ENCODE results near the gene RHBDL1. TPM values are rescaled to one million over a fixed set of nuclear protein-coding genes. Genes with fewer than 3 reads are reported as not detected.

The RHBDL1 gene
- total RNA-seq, 1 donor = 1.3 TPM

DNA sequence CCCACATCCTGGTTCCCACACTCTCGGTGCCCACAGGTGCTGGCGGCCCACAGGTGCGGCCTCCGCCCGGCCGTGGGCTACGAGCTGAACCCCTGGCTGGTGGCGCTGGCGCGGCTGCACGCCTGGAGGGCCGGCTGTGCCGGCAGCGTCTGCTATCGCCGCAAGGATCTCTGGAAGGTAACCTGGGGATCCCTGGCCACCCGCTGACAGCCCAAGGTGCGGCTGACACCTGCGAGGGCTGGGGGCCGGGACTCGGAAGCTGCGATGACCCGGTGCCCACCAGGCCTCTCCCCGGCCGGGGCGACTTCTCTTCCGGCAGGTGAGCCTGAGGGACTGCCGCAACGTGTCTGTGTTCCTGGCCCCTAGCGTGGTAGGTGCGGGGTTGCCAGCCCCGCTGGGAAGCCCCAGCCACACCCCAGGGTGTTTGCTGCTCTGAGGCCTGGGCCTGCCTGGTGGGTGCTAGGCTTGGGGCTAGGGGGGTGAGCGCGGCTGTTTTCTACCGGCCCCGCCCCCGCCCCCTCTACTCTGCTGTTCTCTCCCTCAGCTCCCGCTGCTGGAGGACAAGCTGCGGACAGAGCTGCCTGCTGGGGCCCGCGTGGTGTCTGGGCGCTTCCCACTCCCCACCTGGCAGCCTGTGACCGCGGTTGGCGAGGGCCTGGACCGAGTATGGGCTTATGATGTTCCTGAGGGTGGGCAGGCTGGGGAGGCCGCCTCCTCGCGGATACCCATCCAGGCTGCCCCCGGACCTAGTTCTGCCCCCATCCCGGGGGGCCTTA lies 46.5 kb downstream of the RHBDL1 start:
- no peak for DNase-seq (ENCODE audit: low read depth)
- H3K4me3 ChIP-seq (ENCODE audit: low read depth, low read length) = peak overlapping the region; percentile 71
- TF ChIP-seq, protein P1, sequence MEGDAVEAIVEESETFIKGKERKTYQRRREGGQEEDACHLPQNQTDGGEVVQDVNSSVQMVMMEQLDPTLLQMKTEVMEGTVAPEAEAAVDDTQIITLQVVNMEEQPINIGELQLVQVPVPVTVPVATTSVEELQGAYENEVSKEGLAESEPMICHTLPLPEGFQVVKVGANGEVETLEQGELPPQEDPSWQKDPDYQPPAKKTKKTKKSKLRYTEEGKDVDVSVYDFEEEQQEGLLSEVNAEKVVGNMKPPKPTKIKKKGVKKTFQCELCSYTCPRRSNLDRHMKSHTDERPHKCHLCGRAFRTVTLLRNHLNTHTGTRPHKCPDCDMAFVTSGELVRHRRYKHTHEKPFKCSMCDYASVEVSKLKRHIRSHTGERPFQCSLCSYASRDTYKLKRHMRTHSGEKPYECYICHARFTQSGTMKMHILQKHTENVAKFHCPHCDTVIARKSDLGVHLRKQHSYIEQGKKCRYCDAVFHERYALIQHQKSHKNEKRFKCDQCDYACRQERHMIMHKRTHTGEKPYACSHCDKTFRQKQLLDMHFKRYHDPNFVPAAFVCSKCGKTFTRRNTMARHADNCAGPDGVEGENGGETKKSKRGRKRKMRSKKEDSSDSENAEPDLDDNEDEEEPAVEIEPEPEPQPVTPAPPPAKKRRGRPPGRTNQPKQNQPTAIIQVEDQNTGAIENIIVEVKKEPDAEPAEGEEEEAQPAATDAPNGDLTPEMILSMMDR (IDR thresholded peaks at IDR 0.05; ENCODE audit: insufficient read depth, low read depth, low read length) = no peak

DNA sequence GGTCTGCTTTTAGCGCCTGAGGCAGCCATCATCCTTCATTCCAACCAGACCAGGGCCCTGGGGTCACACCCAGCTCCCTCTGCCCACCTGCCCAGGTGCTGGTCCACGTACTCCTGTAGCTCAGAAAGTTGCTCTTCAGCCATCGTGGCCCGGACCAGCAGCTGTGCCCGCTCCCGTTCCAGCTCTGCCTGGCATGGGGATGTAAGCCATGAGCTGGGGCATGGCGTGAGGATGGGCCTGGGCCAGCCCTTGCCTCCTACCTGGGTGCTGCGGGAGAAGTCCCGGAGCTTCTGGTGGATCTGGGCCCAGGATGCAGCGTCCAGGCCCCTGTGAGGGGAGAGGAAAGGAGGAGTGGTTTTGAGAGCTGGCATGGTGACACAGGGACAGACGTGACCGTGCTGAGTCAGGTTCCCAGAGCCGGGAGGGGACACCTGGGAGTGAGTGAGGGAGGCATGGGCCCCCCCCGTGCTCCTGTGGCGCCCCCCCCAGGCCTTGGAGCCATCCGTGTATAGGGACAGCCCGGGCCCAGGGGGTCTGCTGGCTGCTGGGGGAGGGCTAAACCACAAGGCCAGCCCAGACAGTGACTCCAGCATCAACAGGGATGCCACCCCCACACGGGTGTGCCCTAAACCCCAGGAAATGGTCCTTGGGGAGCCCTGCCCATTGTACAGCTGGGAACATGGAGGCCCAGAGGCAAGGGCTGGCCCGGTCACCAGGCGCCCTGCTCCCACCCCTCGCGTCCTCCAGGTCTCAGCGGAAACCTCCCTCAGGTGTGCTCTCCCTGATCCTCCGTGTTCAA lies 47.6 kb downstream of the RHBDL1 start:
- H3K4me3 ChIP-seq (ENCODE audit: low read depth, low read length) = no peak overlapping the region
- DNase-seq (ENCODE audit: low read depth) = no peak
- TF ChIP-seq, protein P1 (IDR thresholded peaks at IDR 0.05; ENCODE audit: insufficient read depth, low read depth, low read length) = no peak

DNA sequence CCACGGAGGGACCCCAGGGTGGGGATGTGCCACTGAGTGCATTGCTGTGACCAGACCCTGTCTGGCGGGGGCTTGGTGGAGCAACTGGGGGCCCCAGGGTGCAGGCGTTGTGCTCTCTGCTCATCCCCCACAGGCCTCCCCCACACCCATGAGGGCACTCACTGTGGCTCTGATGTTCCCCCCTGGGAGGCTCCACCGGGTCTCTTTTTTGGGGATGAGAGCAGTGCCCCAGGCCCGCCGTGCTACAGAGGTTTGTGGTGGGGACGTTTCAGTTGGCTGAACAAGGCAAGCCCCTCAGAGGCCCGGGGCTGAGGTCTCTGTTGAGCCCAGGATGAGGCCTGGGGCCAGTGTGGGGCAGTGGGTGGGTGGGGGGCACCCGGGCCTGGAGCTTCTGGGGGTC lies 48.2 kb downstream of the RHBDL1 start:
- H3K4me3 ChIP-seq (ENCODE audit: low read depth, low read length) = no peak overlapping the region
- TF ChIP-seq, protein P1 (IDR thresholded peaks at IDR 0.05; ENCODE audit: insufficient read depth, low read depth, low read length) = no peak
- DNase-seq (ENCODE audit: low read depth) = no peak

DNA sequence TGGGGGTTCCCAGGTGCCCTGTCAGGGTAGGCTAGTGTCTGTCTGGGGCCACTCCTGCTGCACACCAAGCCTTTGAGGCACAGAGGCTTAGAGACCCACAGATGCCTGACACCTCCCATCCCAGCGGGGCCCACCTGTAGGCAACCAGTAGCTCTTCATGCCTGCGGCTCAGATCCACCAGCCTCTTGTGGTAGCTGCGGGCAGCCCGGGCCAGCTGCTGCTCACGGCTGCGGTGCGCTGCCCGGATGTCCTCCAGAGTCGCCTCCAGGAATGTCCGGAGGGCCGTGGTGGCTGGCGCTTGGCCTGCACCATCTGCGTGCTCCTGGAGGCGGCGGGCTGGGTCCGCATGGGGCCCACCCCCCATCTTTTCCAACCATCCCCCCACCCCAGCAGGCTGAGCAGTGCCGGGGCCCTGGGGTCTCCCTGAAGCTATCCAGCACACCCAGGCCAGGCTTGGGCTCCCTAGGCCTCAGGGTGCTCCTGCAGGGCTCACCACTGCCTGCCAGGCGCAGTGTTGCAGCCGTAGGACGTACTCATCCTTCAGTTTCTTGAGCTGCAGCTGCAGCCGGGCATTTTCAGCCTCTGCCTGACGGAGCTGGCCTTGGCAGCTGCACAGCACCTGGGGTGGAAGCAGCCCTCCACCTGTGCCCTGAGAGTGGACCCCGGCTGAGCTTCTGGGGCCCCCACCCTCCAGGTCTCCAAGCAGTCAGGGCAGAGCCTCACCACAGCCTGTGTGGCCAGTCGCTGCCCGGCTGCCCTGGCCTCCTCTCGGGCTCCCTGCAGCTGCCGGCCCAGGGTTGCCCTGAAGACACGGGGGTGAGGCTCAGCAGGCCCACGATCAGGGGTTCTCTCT lies 48.9 kb downstream of the RHBDL1 start:
- TF ChIP-seq, protein P1 (IDR thresholded peaks at IDR 0.05; ENCODE audit: insufficient read depth, low read depth, low read length) = no peak
- DNase-seq (ENCODE audit: low read depth) = no peak
- no peak overlapping the region for H3K4me3 ChIP-seq (ENCODE audit: low read depth, low read length)

DNA sequence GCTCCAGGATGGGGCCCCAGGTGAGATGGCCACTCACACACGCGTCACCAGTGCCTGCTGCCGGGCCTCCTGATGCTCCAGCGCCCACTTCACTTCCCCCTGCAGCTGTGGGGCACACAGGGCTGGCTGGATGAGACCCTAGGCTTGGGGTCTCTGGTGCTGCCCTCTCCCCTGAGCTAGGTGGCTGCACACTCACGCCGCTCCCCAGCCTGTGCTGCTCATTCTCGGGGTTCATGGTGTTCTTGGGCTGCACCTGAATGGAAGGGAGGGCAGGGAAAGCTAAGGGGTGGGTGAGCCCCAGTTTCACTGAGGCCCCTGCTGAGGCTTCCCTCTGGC lies 49.5 kb downstream of the RHBDL1 start:
- TF ChIP-seq, protein P1 (IDR thresholded peaks at IDR 0.05; ENCODE audit: insufficient read depth, low read depth, low read length) = no peak
- H3K4me3 ChIP-seq (ENCODE audit: low read depth, low read length) = no peak overlapping the region

DNA sequence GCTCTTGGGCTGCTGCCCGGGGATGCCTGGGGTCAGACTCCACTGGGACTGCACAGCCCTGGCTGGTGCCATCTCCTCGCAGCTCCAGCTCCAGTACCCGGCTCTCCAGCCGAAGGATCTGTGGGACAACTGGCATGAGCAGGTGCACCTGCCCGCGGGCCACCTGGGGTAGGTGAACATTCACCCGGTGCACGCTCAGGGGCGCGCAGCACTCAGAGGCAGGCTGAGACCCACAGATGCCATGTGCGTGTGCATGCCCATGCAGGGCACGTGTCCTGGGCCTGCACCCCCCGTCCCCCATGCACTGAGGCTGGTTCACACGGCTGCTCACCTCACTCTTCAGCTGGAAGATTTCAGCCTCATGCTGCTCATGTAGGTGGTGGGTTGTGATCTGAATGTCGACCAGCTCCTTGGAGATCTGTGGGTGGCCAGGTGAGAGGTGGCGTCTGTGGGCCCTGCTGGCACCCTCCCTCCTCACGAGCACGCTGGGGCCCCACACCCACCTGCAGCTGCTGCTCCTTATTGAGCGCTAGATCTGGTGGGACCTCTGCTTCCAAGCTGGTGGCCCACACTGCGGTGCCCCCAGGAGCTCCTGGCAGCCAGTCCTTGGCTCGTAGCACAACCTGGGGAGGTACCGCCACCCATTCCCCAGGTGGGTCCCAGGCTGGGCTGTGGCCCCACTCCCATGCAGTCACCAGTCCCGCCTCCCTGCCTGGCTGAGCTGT lies 50.2 kb downstream of the RHBDL1 start:
- TF ChIP-seq, protein P1 (IDR thresholded peaks at IDR 0.05; ENCODE audit: insufficient read depth, low read depth, low read length) = no peak
- H3K4me3 ChIP-seq (ENCODE audit: low read depth, low read length) = no peak overlapping the region
- DNase-seq (ENCODE audit: low read depth) = no peak

More for the DNA sequence above, 49.5 kb downstream of the RHBDL1 start:
- DNase-seq (ENCODE audit: low read depth) = no peak
